Liver (tissue), 9 donors: ENCODE measurements around the gene SERPINA5. TPM values are rescaled to one million over a fixed set of nuclear protein-coding genes. Genes with fewer than 3 reads are reported as not detected.

Experiments used
- DNase-seq: peaks from one replicate; pipeline ENCODE4 v3.0.0-alpha.2; 2017; ENCODE audit warnings: low spot score
- H3K27ac ChIP-seq, 2 donors: one replicate each; pipeline ENCODE4 v1.7.0; 2013; ENCODE audit warnings: inconsistent platforms in 2 of 2, low read length in 2 of 2, control low read depth in 1 of 2, low read depth in 1 of 2, mild to moderate bottlenecking in 1 of 2
- H3K27me3 ChIP-seq, 4 donors: one replicate each; pipeline versions ENCODE4 v1.6.1 to v1.7.0; 2013; ENCODE audit warnings: low read length in 3 of 4, inconsistent platforms in 1 of 4, mild to moderate bottlenecking in 1 of 4, moderate library complexity in 1 of 4; ENCODE audit not compliant: control insufficient read depth in 4 of 4, insufficient read depth in 4 of 4
- H3K36me3 ChIP-seq, 4 donors: one replicate each; pipeline versions ENCODE4 v1.6.1 to v1.7.0; 2013; ENCODE audit warnings: low read length in 3 of 4, mild to moderate bottlenecking in 3 of 4, low read depth in 1 of 4, moderate library complexity in 1 of 4; ENCODE audit not compliant: control insufficient read depth in 4 of 4, insufficient read depth in 3 of 4
- H3K4me1 ChIP-seq, 4 donors: one replicate each; pipeline versions ENCODE4 v1.6.1 to v1.7.0; 2013; ENCODE audit warnings: low read length in 3 of 4, mild to moderate bottlenecking in 3 of 4, moderate library complexity in 1 of 4; ENCODE audit not compliant: control insufficient read depth in 4 of 4, insufficient read depth in 4 of 4
- H3K4me3 ChIP-seq, 3 donors: one replicate each; pipeline versions ENCODE4 v1.6.1 to v1.7.0; 2013; ENCODE audit warnings: low read length in 3 of 3, control low read depth in 1 of 3, low read depth in 1 of 3, mild to moderate bottlenecking in 1 of 3
- H3K9ac ChIP-seq, 2 donors: one replicate each; pipeline ENCODE4 v1.7.0; 2013; ENCODE audit warnings: low read length in 2 of 2, mild to moderate bottlenecking in 2 of 2, moderate library complexity in 2 of 2, control low read depth in 1 of 2, low read depth in 1 of 2
- H3K9me3 ChIP-seq, 4 donors: one replicate each; pipeline versions ENCODE4 v1.6.1 to v1.7.0; 2013; ENCODE audit warnings: low read length in 3 of 4; ENCODE audit not compliant: control insufficient read depth in 4 of 4
- EGR1 ChIP-seq, 2 donors: IDR thresholded peaks; 2 replicates each; pipeline ENCODE4 v1.6.1; 2016 to 2018; ENCODE audit warnings: antibody characterized with exemption in 2 of 2, low read depth in 2 of 2
- FOXA2 ChIP-seq: IDR thresholded peaks from 2 replicates; pipeline ENCODE4 v1.6.1; 2016; ENCODE audit warnings: antibody characterized with exemption
- GABPA ChIP-seq, 2 donors: IDR thresholded peaks in 1 of 2; conservative IDR thresholded peaks in 1 of 2; 2 replicates each; pipeline ENCODE4 v1.6.1; 2016; ENCODE audit warnings: antibody characterized with exemption in 2 of 2, mild to moderate bottlenecking in 1 of 2, moderate library complexity in 1 of 2
- JUND ChIP-seq, 2 donors: IDR thresholded peaks; 2 replicates each; pipeline ENCODE4 v1.6.1; 2016; ENCODE audit warnings: antibody characterized with exemption in 2 of 2
- NR2F2 ChIP-seq: IDR thresholded peaks from 2 replicates; pipeline ENCODE4 v1.6.1; 2016; ENCODE audit warnings: antibody characterized with exemption
- RAD21 ChIP-seq, 2 donors: IDR thresholded peaks; 2 replicates each; pipeline ENCODE4 v1.6.1; 2016; ENCODE audit warnings: antibody characterized with exemption in 2 of 2, mild to moderate bottlenecking in 2 of 2
- TAF1 ChIP-seq: conservative IDR thresholded peaks from 2 replicates; pipeline ENCODE4 v1.6.1; 2016; ENCODE audit warnings: antibody characterized with exemption, mild to moderate bottlenecking
- YY1 ChIP-seq: IDR thresholded peaks from 2 replicates; pipeline ENCODE4 v1.6.1; 2016; ENCODE audit warnings: antibody characterized with exemption, mild to moderate bottlenecking
- WGBS: extraction: QIAGEN DNeasy Blood & Tissue Kit; methylation state at CpG from one replicate; pipeline ENCODE4 v1.1.7; 2013; 5-methylcytosine and 5-hydroxymethylcytosine counted together
- polyA plus RNA-seq, 2 donors: library from polyadenylated mRNA; stranded (reverse) in 1 of 2; unstranded in 1 of 2; fragments of 200-250 nt in 1 of 2; fragments of >200 nt in 1 of 2; fragmentation: Nextera tagmentation in 1 of 2; extraction: Ambion mirVana in 1 of 2; gene quantifications; one replicate each; pipeline versions ENCODE4 v1.2.1 to v1.2.3, GENCODE V29; 2013 to 2015
- total RNA-seq, 2 donors: library from RNA; depleted of rRNA; stranded (reverse); fragments of >200 nt; gene quantifications; one replicate each; pipeline ENCODE4 v1.2.3, GENCODE V29; 2014
- TF ChIP-seq, protein P1 (sequence below): fragments of 150-350 bp; IDR thresholded peaks from 2 replicates; pipeline ENCODE4 v1.5.1; 2017; ENCODE audit warnings: improper control_type of control experiment, low read depth, low read length; ENCODE audit not compliant: missing input control
- TF ChIP-seq, protein P2 (sequence below): IDR thresholded peaks from 2 replicates; pipeline ENCODE4 v1.6.1; 2016; ENCODE audit warnings: antibody characterized with exemption
- TF ChIP-seq, protein P3 (sequence below): IDR thresholded peaks from 2 replicates; pipeline ENCODE4 v1.6.1; 2016; ENCODE audit warnings: antibody characterized with exemption, mild to moderate bottlenecking
- TF ChIP-seq, protein P4 (sequence below): IDR thresholded peaks from 2 replicates; pipeline ENCODE4 v1.6.1; 2016; ENCODE audit warnings: antibody characterized with exemption
- donor health status: healthy.
- donor health status: healthy.
- donor health status: healthy.
- donor health status: healthy.
- donor health status: healthy.

The SERPINA5 gene
- total and polyA plus RNA-seq, 4 donors = 37.0 to 250 (median 84.0) TPM

DNA sequence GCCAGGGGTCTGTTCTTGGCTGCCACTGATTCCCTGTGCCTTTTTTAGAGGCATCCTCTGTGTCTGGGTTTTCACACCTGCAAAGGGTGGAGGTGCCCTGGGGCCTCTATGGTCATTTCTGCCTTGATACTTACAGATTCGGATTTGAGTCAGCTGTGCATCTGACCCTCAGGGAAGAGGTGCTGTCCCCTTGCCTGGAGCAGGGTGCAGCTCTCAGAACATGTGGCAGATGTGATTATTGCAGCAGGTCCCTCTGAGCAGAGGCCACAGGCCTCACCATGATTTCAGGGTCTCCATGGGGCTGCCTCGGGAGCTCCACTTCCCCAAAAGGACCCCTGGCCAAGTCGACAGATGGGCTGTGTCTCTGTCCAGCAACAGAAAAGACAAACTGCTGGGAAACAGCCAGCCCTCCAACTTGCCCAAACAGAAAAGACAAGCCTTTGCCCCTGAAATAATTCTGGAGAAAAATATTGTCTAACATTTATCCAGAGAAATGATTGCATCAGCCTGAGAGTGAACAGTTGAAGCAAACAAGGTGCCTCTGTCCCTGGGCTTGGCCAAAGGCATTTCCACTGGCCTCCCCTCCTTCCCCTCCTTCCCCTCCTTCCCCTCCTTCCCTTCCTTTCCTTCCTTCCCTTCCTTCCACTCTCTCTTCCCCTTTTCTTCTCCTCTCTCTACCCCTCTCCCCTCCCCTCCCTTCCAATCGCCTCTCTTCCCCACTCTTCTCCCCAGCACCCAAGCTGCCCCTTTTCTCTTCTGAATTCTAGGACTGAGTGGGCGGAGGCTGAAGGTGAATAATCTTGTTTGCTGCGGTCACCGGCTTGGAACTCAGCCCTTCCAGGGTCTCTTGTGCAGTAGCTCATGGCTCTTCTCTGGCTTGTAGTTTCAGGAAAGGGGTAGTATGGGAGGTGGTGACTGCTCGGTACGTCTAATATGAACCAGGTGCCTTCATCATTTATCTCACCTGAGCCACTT, 31.6 kb downstream of the SERPINA5 start:
- no peak for DNase-seq
- Histone ChIP-seq H3K27ac (peak overlapping the region; percentile 76 to 80), H3K9me3 (no peaks in the 10 kb centered on the region), H3K4me3 (peak overlapping the region; percentile 60 to 99 (median 75)), H3K27me3 (no peaks in the 10 kb centered on the region), H3K9ac (peak overlapping the region; percentile 30 to 89), H3K4me1 (peaks cover 3 to 40% (median 14%) of the 10 kb centered on the region in 4 donors), H3K36me3 (peaks cover 4 to 52% (median 29%) of the 10 kb centered on the region in 4 donors)
- TF ChIP-seq JUND (IDR thresholded peaks at IDR 0.05) (peak in 1 of 2 donors; percentile 12), GABPA (IDR thresholded peaks at IDR 0.05 in 1 of 2, conservative IDR thresholded peaks at IDR 0.05 in 1 of 2) (no peak), EGR1 (IDR thresholded peaks at IDR 0.05; ENCODE audit: low read depth in 2 of 2) (peak in 1 of 2 donors; percentile 40), YY1 (no peak), TAF1 (peak; percentile 27), FOXA2 (no peak), RAD21 (IDR thresholded peaks at IDR 0.05) (no peak)
- TF ChIP-seq, protein P1, sequence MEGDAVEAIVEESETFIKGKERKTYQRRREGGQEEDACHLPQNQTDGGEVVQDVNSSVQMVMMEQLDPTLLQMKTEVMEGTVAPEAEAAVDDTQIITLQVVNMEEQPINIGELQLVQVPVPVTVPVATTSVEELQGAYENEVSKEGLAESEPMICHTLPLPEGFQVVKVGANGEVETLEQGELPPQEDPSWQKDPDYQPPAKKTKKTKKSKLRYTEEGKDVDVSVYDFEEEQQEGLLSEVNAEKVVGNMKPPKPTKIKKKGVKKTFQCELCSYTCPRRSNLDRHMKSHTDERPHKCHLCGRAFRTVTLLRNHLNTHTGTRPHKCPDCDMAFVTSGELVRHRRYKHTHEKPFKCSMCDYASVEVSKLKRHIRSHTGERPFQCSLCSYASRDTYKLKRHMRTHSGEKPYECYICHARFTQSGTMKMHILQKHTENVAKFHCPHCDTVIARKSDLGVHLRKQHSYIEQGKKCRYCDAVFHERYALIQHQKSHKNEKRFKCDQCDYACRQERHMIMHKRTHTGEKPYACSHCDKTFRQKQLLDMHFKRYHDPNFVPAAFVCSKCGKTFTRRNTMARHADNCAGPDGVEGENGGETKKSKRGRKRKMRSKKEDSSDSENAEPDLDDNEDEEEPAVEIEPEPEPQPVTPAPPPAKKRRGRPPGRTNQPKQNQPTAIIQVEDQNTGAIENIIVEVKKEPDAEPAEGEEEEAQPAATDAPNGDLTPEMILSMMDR = no peak
- TF ChIP-seq, protein P2, sequence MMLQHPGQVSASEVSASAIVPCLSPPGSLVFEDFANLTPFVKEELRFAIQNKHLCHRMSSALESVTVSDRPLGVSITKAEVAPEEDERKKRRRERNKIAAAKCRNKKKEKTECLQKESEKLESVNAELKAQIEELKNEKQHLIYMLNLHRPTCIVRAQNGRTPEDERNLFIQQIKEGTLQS = peak; percentile 35
- WGBS = 23% methylated on average over 9 of the region's 9 CpGs

DNA sequence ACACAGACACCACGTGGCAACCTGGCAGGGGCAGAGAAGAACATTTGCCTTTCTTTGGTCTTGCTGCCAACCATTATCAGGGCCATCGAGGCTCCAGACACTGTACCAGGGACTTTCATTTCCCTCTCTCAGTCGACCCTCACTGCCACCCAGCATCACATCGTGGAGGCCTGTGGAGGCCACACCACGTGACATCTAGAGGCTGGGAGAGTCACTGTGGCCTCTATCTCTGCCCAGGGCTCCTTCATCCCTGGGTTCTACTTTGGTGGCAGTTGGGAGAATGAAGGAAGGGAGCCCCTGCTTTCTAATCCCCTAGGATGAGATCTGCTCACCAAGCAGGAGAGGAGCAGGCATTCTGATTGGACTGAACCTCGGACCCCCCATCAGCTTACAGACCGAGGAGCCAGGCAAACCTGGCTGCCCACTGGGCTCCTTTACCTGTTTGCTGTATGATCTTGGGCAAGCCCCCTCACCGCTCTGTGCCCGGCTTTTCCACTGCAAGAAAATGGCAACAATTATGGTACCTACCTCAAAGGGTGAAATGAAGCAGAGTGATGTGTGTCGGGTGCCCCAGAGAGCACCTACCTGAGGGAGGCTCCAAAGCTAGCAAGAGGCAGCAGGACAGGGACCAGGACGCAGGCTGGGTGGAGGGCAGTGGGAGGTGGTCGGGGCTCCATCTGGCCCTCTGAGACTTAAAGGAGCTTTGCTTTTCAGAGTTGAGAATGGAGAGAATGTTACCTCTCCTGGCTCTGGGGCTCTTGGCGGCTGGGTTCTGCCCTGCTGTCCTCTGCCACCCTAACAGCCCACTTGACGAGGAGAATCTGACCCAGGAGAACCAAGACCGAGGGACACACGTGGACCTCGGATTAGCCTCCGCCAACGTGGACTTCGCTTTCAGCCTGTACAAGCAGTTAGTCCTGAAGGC, 32.8 kb downstream of the SERPINA5 start:
- Histone ChIP-seq H3K9me3 (no peaks in the 10 kb centered on the region), H3K36me3 (peaks cover 6 to 63% (median 39%) of the 10 kb centered on the region in 4 donors), H3K27me3 (no peaks in the 10 kb centered on the region), H3K4me1 (peaks cover 3 to 46% (median 14%) of the 10 kb centered on the region in 4 donors), H3K4me3 (peak overlapping the region; percentile 60 to 99 (median 75)), H3K27ac (peak overlapping the region; percentile 76 to 80), H3K9ac (peak overlapping the region; percentile 47 to 89)
- TF ChIP-seq, protein P3, sequence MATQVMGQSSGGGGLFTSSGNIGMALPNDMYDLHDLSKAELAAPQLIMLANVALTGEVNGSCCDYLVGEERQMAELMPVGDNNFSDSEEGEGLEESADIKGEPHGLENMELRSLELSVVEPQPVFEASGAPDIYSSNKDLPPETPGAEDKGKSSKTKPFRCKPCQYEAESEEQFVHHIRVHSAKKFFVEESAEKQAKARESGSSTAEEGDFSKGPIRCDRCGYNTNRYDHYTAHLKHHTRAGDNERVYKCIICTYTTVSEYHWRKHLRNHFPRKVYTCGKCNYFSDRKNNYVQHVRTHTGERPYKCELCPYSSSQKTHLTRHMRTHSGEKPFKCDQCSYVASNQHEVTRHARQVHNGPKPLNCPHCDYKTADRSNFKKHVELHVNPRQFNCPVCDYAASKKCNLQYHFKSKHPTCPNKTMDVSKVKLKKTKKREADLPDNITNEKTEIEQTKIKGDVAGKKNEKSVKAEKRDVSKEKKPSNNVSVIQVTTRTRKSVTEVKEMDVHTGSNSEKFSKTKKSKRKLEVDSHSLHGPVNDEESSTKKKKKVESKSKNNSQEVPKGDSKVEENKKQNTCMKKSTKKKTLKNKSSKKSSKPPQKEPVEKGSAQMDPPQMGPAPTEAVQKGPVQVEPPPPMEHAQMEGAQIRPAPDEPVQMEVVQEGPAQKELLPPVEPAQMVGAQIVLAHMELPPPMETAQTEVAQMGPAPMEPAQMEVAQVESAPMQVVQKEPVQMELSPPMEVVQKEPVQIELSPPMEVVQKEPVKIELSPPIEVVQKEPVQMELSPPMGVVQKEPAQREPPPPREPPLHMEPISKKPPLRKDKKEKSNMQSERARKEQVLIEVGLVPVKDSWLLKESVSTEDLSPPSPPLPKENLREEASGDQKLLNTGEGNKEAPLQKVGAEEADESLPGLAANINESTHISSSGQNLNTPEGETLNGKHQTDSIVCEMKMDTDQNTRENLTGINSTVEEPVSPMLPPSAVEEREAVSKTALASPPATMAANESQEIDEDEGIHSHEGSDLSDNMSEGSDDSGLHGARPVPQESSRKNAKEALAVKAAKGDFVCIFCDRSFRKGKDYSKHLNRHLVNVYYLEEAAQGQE = peak; percentile 12
- TF ChIP-seq, protein P4, sequence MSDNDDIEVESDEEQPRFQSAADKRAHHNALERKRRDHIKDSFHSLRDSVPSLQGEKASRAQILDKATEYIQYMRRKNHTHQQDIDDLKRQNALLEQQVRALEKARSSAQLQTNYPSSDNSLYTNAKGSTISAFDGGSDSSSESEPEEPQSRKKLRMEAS = peak; percentile 10
- TF ChIP-seq NR2F2 = no peak
- no peak for DNase-seq
- WGBS = 41% methylated on average over 20 of the region's 20 CpGs
